ENCODE results near the gene CACNA2D3. TPM values are rescaled to one million over a fixed set of nuclear protein-coding genes. Genes with fewer than 3 reads are reported as not detected.
"Not testable (repeated sequence)": the region's sequence is repeated elsewhere in the genome, so short reads cannot be mapped to it uniquely, and the experiment has no call there.

The CACNA2D3 gene
- total RNA-seq, 1 donor from 2014 or later = 0.29 TPM

DNA sequence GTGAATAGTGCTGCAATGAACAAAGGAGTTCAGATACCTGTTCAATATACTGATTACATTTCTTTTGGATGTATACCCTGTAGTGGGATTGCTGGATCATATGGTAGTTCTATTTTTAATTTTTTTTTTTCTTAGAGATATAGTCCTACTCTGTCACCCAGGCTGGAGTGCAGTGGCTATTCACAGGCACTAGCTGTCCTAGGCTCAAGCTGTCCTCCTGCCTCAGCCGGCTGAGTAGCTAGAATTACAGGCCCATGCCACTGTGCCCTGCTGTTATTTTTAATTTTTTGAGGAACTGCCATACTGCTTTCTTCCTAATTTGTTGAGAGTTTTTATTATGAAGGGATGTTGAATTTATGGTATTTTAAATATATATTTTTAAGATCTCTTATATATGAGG is 23.0 kb upstream of the CACNA2D3 start:
- TF ChIP-seq, protein P1, sequence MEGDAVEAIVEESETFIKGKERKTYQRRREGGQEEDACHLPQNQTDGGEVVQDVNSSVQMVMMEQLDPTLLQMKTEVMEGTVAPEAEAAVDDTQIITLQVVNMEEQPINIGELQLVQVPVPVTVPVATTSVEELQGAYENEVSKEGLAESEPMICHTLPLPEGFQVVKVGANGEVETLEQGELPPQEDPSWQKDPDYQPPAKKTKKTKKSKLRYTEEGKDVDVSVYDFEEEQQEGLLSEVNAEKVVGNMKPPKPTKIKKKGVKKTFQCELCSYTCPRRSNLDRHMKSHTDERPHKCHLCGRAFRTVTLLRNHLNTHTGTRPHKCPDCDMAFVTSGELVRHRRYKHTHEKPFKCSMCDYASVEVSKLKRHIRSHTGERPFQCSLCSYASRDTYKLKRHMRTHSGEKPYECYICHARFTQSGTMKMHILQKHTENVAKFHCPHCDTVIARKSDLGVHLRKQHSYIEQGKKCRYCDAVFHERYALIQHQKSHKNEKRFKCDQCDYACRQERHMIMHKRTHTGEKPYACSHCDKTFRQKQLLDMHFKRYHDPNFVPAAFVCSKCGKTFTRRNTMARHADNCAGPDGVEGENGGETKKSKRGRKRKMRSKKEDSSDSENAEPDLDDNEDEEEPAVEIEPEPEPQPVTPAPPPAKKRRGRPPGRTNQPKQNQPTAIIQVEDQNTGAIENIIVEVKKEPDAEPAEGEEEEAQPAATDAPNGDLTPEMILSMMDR (IDR thresholded peaks at IDR 0.05; ENCODE audit: unreplicated experiment) = no peak
- no peaks in the 10 kb centered on the region for H3K36me3 Mint-ChIP-seq (ENCODE audit: insufficient read depth)
- peaks cover 2% of the 10 kb centered on the region for H3K27me3 Mint-ChIP-seq
- H3K4me3 Mint-ChIP-seq (ENCODE audit: low read depth) = no peak overlapping the region
- no peak overlapping the region for H3K27ac Mint-ChIP-seq
- H3K9me3 Mint-ChIP-seq (ENCODE audit: low read depth) = no peaks in the 10 kb centered on the region
- DNase-seq (ENCODE audit: low spot score, unreplicated experiment) = no peak
- no peaks in the 10 kb centered on the region for H3K4me1 Mint-ChIP-seq (ENCODE audit: low read depth)

DNA sequence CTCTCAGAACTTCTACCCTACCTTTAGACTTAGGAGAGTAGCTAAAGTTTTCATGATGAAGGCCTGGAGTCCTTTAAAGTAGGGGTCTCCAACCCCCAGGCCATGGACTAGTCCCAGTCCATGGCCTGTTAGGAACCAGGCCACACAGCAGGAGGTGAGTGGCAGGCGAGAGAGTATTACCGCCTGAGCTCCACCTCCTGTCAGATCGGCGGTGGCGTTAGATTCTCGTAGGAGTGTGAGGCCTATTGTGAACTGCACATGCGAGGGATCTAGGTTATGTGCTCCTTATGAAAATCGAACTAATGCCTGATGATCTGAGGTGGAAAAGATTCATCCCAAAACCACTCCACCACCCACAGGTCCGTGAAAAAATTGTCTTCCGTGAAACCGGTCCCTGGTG is 18.3 kb upstream of the CACNA2D3 start:
- peaks cover under 1% of the 10 kb centered on the region for H3K9me3 Mint-ChIP-seq (ENCODE audit: low read depth)
- no peaks in the 10 kb centered on the region for H3K36me3 Mint-ChIP-seq (ENCODE audit: insufficient read depth)
- H3K4me1 Mint-ChIP-seq (ENCODE audit: low read depth) = no peaks in the 10 kb centered on the region
- H3K27ac Mint-ChIP-seq = no peak overlapping the region
- no peak for DNase-seq (ENCODE audit: low spot score, unreplicated experiment)
- no peak overlapping the region for H3K4me3 Mint-ChIP-seq (ENCODE audit: low read depth)
- peaks cover 10% of the 10 kb centered on the region for H3K27me3 Mint-ChIP-seq
- TF ChIP-seq, protein P1 (IDR thresholded peaks at IDR 0.05; ENCODE audit: unreplicated experiment) = no peak

DNA sequence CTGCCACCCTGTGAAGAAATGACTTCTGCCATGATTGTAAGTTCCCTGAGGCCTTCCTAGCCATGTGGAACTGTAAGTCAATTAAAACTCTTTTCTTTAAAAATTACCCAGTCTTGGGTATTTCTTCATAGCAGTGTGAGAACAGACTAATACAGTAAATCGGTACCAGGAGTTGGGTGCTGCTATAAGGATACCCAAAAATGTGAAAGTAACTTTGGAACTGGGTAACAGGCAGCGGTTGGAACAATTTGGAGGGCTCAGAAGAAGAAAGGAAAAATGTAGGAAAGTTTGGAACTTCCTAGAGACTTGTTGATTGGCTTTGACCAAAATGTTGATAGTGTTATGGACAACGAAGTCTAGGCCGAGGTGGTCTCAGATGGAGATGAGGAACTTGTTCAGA is 6.2 kb upstream of the CACNA2D3 start:
- not testable (repeated sequence) for H3K9me3 Mint-ChIP-seq (ENCODE audit: low read depth); H3K4me1 Mint-ChIP-seq (ENCODE audit: low read depth); DNase-seq (ENCODE audit: low spot score, unreplicated experiment); H3K4me3 Mint-ChIP-seq (ENCODE audit: low read depth); H3K27ac Mint-ChIP-seq; H3K36me3 Mint-ChIP-seq (ENCODE audit: insufficient read depth)
- peaks cover 66% of the 10 kb centered on the region for H3K27me3 Mint-ChIP-seq

DNA sequence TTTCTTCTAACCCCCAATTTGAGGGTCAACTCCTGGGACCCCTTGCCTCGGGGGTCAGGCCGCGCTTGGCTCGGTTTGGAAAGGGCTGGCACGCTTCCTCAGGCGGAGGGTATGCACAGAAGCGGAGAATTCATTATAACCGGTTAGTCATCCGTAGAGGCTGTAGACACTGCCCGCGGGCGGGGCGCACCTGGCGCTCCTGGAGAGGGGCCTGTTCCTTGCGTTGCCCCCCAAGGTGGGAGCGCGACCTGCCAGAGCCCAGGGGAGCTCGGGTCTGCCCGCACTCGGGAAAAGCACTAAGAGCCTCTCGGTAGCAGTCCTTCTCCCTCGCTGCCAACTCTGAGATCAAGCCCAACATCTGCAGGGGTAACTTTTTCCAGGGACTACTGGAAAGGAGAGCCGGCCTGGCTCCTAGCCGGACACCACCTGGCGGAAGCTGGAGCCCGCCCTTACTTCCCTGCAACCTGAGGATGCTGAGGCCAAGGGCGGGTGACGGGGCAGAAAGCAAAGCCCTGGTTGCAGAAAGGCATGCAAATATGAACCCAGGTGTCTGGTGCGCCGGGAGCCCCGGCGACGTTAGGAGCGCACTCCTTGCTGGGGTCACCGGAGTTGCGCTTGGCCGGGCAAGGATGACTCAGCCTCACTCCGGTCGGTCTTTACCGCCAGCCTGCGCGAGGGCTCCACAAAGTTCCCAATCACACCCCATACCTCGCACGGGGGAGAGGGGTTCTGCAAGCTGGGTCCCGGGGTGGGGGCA is 1.5 kb upstream of the CACNA2D3 start:
- Mint-ChIP-seq H3K4me3 (ENCODE audit: low read depth) (peak overlapping the region; percentile 61), H3K9me3 (ENCODE audit: low read depth) (peaks cover 7% of the 10 kb centered on the region), H3K27ac (no peak overlapping the region), H3K36me3 (ENCODE audit: insufficient read depth) (no peaks in the 10 kb centered on the region), H3K4me1 (ENCODE audit: low read depth) (peaks cover 5% of the 10 kb centered on the region), H3K27me3 (peaks cover 81% of the 10 kb centered on the region)
- no peak for DNase-seq (ENCODE audit: low spot score, unreplicated experiment)
- TF ChIP-seq, protein P1 (IDR thresholded peaks at IDR 0.05; ENCODE audit: unreplicated experiment) = no peak

DNA sequence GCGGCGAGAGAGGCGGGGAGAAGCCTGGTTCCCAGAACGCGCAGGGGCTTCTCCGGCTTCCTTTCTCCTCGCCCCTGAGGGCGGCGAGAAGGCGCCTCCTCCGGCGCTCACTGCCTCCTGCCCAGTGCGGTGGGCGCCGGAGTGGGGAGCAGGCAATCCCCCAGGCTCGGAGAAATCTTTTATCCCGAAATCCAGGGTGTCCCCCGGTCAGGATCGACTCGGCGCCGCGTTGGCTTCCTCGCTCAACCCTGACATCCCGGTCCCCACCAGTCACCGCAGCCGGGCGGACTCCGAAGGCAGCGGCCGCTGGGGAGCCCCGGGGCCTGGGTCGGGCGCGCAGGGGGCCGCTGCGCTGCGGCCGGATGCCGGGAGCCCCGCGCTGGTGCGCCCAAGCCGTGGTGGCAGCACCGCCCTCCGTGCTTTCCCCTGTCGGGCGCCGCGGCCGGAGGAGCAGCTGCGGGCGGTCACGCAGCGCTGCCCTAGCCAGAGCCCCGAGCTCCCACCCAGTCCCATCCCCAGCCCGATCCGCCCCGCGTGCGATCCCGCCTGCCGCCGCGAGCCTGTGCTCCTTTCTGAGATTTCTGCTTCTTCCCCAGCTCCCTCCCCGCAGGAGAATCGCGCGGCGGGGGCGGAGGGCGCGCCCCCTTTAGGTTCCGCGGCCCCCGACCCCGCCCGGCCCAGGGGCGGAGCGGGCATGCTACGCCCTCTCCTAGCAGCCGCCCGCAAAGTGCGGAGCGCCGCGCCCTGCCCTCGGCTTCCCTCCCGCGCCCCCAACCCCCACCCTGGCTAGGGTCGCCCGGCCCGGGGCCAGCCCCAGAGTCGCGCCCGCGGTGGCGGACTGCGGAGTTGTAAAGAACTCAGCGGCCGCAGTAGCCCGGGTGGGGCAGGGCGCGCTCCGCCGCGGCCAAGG is 683 bp upstream of the CACNA2D3 start:
- Mint-ChIP-seq H3K9me3 (ENCODE audit: low read depth) (no peaks in the 10 kb centered on the region), H3K36me3 (ENCODE audit: insufficient read depth) (no peaks in the 10 kb centered on the region), H3K27me3 (peaks cover 81% of the 10 kb centered on the region), H3K4me3 (ENCODE audit: low read depth) (peak overlapping the region; percentile 61), H3K27ac (no peak overlapping the region), H3K4me1 (ENCODE audit: low read depth) (peaks cover 5% of the 10 kb centered on the region)
- TF ChIP-seq, protein P1 (IDR thresholded peaks at IDR 0.05; ENCODE audit: unreplicated experiment) = no peak
- DNase-seq (ENCODE audit: low spot score, unreplicated experiment) = peak; percentile 25
